C4-2B (cell line): ENCODE measurements around the gene LYRM9.

Source experiments
- CTCF ChIP-seq: fragments of 450-650 bp; conservative IDR thresholded peaks from 2 replicates; pipeline ENCODE4 v1.5.1; 2017; ENCODE audit warnings: mild to moderate bottlenecking
- ZFX ChIP-seq: fragments of 450-650 bp; IDR thresholded peaks from 2 replicates; pipeline ENCODE4 v1.6.1; 2017

- TF ChIP-seq CTCF (peak; percentile 100), ZFX (peak; percentile 95)
Measured at GRCh38 chr17:27892866-27893769, at the start of gene LYRM9.
